GM19397 (cell line): ENCODE data around the gene MRPL28.
A peak's percentile ranks its signal among the peaks of the same experiment; 100 is the strongest.
"Not testable (repeated sequence)": the region's sequence is repeated elsewhere in the genome, so short reads cannot be mapped to it uniquely, and the experiment has no call there.

Source experiments
- ATAC-seq: cut with Tn5 transposase; IDR thresholded peaks from one replicate; pipeline ENCODE4 v1.9.1; 2021; ENCODE audit warnings: mild to moderate bottlenecking, moderate library complexity; ENCODE audit not compliant: unreplicated experiment

The MRPL28 gene

GRCh38 chr16:373848-374615, 3.7 kb upstream of the MRPL28 start:
- ATAC-seq, result no peak

- no peak for ATAC-seq
Measured at GRCh38 chr16:373020-373598, 2.8 kb upstream of the MRPL28 start.

- ATAC-seq, result no peak
Measured at GRCh38 chr16:372302-372983, 2.1 kb upstream of the MRPL28 start.

GRCh38 chr16:371515-372301, 1.4 kb upstream of the MRPL28 start:
- no peak for ATAC-seq

DNA sequence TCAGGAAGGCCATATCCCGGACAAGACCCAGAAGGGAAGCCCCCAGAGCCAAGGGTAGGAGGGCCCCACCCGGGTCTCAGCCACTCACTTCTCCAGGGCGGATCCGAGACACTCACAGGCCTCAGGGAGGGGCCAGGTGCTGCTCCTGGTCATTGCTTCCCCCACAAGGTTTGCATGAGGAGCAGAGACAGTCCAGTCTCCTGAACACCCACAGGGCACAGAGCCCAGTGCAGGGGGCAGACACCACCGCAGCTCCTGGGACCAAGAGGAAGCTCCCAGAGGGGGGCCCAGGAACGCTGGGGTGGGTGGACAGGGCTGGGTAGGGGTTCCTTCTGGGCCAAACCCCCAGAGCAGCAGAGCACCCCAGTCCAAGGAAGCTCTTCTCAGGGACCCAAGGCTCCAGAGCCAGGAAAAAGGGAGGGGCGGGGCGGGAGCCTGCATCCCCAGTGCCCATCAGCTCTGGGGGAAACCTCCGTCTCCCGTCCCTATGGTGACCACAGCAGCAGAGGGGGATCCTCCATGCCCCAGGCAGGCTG, 709 bp upstream of the MRPL28 start:
- no peak for ATAC-seq

DNA sequence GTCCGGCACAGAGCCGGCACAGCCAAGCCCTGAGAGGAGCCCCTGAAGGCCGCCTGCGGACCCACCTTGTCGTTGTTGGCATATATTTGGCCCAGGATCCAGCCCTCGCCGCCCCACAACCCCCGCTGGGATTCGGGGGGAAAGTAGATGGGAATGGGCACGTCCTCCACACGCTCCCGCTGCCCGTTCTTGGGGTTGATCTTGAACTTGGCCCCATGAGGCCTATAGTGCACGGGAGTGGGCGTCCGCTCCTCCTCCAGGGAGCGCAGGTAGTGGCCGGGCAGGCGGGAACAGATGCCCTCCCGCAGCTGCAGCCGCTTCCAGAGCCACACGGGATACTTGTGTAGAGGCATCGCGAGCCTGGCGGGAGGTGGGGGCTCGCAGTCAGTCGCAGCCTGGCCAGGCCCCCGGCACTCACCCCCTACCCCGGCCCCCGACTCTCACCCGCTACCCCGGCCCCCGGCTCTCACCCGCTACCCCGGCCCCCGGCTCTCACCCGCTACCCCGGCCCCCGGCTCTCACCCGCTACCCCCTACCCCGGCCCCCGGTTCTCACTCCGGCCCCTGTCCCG, 387 bp downstream of the MRPL28 start:
- no peak for ATAC-seq

GRCh38 chr16:369275-369865, 968 bp downstream of the MRPL28 start:
- no peak for ATAC-seq

- ATAC-seq, result no peak
Measured at GRCh38 chr16:368388-369158, 1.8 kb downstream of the MRPL28 start.

DNA sequence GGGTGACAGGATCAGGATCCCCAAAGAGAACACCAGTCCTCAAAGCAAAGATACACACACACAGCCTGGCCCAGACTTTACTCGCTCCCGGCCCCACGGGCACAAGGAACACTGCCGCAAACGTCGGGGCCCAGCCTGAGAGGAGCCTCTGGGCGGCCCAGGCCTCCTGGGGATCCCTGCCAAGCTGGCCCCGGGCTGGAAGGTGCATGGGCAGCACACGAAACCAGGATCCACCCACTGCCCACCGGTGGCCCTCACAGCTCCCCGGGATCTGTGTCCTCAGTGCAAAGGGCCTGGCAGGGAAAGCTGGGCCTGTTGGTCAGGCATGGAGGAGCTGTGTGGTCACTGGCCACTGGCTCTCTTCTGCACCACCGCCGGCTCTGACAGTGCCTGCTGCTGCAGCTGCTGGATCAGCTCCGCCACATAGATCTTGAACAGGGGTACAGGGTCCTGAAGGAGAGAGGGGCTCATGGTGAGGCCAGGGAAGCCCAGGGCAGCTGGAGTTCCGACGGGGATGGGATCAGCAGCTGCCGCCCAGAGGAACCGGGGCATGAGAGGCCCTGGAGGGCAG, 2.9 kb downstream of the MRPL28 start:
- no peak for ATAC-seq

DNA sequence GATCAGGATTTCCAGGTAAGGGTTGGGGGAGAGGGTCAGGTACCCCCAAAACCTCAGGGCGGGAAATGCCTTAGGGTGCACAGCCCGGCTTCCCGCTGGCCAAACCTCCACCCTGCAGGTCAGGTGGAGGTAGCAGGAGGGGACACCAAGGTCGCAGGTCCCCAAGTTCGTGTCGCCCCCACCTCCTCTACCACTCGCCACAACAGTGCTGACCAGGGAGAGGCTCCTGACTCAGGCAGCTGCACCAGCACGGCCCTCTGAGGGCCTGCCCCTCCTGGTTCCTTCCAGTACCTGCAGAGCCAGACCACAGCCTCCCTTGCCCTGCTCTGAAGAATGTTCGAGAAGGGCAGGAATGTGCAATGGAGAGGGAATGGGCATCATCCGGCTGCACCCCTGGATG, 3.9 kb downstream of the MRPL28 start:
- no peak for ATAC-seq

DNA sequence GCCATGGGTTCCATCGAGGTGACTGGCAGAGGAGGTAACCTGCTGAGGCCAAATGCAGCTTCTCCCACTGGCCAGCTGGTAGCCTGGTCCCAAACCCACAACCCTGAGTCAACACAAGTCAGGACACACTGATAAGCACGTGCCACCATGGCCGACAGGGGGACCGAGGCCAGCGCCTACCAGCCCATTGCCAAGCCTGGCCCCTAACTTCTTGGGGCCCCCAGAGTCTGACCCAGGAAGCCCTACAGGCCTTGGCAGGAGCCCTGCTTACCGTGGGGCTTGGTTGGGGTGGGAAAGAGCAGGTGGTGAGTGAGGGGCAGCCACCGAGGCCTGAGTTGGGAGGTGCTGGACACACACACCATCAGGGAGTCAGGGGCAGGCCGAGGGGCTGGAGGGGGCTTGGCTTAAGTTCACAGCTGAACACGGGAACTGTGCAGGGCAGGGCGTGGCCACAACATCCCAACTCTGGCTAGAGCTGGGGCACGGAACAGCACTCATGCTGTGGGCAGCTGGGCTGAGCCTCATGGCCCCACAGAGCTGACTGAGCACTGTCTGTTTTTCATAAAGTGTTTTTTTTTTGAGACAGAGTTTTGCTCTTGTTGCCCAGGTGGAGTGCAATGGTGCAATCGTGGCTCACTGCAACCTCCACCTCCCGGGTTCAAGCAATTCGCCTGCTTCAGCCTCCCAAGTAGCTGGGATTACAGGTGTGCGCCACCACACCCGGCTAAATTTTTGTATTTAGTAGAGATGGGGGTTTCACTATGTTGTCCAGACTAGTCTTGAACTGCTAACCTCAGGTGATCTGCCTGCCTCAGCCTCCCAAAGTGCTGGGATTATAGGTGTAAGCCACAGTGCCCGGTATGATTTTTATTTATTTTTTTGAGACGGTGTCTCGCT, 5.5 kb downstream of the MRPL28 start:
- ATAC-seq, result no peak

DNA sequence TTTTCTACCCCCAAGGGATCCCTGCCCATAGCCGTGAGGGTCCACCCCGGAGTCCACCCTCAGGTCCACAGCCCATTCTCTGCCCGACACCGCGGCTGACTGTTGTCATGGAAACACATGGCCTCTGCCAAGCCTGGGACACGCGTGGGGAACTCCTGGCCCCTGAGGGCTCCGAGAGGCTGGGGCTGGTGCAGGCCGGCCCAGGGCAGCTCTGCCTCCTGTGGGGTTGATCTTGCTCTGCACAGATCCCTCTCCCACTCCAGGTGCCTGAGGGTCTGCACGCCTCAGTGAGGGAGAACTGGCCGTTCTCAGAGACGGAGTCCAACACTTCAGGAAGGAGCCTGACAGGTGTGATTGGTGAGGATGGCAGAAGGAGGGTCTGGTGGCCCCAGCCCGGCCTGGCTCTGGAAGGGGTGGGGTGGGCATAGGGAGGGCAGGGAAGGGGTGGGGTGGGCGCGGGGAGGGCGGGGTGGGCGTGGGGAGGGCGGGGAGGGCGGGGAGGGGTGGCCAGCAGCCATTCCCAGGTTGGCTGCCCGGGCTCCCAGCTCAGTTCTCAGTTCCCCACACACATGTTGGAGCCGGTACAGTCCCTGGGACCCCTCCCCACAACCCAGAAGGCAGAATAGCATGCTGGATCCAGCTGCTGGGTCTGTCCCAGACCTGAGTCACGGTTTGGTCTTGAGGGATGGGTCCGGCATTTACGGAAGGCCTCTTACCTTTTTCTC, 6.4 kb downstream of the MRPL28 start:
- ATAC-seq, result no peak

- ATAC-seq, result no peak
Measured at GRCh38 chr16:363110-363765, 7.1 kb downstream of the MRPL28 start.

DNA sequence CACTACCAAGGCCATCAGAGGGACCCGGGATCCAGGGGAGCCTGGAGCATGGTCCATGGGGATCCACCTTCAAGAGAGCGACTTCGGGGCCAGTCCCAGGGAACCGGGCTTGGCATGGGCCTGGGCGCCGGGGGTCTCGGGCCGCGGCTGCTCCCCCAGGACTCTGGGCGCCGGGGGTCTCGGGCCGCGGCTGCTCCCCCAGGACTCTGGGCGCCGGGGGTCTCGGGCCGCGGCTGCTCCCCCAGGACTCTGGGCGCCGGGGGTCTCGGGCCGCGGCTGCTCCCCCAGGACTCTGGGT, 7.7 kb downstream of the MRPL28 start:
- not testable (repeated sequence) for ATAC-seq

DNA sequence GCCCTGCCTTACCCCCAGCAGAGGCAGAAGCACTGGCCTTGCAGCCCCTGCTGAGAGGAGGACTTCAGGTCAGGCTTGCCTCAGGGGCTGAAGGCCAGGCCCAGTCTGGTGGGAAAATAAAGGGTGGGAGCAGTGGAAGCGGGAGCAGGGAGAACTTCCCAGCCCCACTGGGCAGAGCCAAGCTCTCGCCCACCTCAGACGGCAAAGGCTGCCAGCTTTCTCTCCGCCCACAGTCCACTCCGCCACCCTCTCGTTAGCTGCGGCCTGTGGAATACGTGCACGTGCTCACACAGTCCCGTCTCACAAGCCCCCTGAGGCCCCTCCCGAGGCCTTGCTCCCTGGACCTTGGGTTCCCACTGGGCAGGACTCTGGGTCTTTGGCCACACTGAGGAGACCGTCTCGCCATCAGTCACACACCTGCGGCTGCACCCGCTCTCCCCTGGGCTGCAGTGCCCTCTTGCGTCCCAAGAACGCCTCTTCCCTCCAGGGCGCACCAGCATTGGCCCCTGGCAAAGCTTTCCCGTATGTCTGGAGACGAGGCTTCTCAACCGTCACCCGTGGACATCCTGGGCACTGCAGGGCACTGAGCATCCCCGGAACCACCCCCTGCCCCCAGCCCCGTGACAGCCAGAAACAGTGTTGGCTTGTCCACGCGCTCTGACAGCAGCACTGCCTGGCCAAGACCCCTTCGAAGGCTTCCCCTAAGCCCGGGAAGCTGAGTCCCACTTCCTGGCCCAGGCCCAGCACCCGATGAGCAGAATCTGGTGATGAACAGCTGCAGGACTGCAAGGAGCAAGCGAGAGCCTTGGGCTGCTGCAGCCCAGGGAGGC, 8.3 kb downstream of the MRPL28 start:
- ATAC-seq, result peak; percentile 64

- ATAC-seq, result no peak
Measured at GRCh38 chr16:361341-361871, 8.9 kb downstream of the MRPL28 start.
